Astrocyte (in vitro differentiated cells and primary cell): ENCODE results near the gene HRCT1. TPM values are rescaled to one million over a fixed set of nuclear protein-coding genes. Genes with fewer than 3 reads are reported as not detected.

Source experiments
- DNase-seq: peaks from one replicate; pipeline ENCODE4 v3.0.0-alpha.2; 2010; ENCODE audit warnings: low read depth
- FAIRE-seq: peaks from 2 replicates; lab custom pipeline; 2011; peaks lifted over from hg19 to GRCh38; lab: Jason Lieb, UNC
- H2AFZ ChIP-seq: 2 replicates; pipeline ENCODE4 v1.6.0; 2012; ENCODE audit warnings: low read depth, low read length, inconsistent platforms
- H3K27ac ChIP-seq: 2 replicates; pipeline ENCODE4 v1.5.1; 2011; ENCODE audit warnings: low read depth, low read length, inconsistent platforms
- H3K27me3 ChIP-seq: 2 replicates; pipeline ENCODE4 v1.6.0; 2011; ENCODE audit warnings: low read length, inconsistent platforms; ENCODE audit not compliant: insufficient read depth
- H3K36me3 ChIP-seq: 2 replicates; pipeline ENCODE4 v1.5.1; 2011; ENCODE audit warnings: low read length, inconsistent platforms; ENCODE audit not compliant: insufficient read depth
- H3K4me1 ChIP-seq: 2 replicates; pipeline ENCODE4 v1.5.1; 2011; ENCODE audit warnings: low read length, inconsistent platforms; ENCODE audit not compliant: insufficient read depth
- H3K4me2 ChIP-seq: 2 replicates; pipeline ENCODE4 v1.6.0; 2012; ENCODE audit warnings: low read length, inconsistent platforms
- H3K4me3 ChIP-seq: 2 replicates; pipeline ENCODE4 v1.5.1; 2011; ENCODE audit warnings: low read depth, mild to moderate bottlenecking, low read length, inconsistent platforms; ENCODE audit not compliant: insufficient read depth
- H3K79me2 ChIP-seq: 2 replicates; pipeline ENCODE4 v1.6.0; 2012; ENCODE audit warnings: mild to moderate bottlenecking, low read length, inconsistent platforms; ENCODE audit not compliant: insufficient read depth
- H3K9ac ChIP-seq: 2 replicates; pipeline ENCODE4 v1.6.0; 2012; ENCODE audit warnings: mild to moderate bottlenecking, low read length, inconsistent platforms
- H3K9me3 ChIP-seq: 2 replicates; pipeline ENCODE4 v1.5.1; 2012; ENCODE audit warnings: low read depth, mild to moderate bottlenecking, low read length, inconsistent platforms; ENCODE audit not compliant: insufficient read depth
- H4K20me1 ChIP-seq: 2 replicates; pipeline ENCODE4 v1.6.0; 2012; ENCODE audit warnings: low read length, inconsistent platforms; ENCODE audit not compliant: insufficient read depth
- H3K27ac Mint-ChIP-seq: one replicate; pipeline ENCODE4 v1.8.0; 2021; ENCODE audit warnings: mild to moderate bottlenecking, mixed read lengths; ENCODE audit not compliant: unreplicated experiment
- H3K27me3 Mint-ChIP-seq: one replicate; pipeline ENCODE4 v1.8.0; 2021; ENCODE audit warnings: low read depth, mixed read lengths; ENCODE audit not compliant: unreplicated experiment
- H3K36me3 Mint-ChIP-seq: one replicate; pipeline ENCODE4 v1.8.0; 2021; ENCODE audit warnings: low read depth, mixed read lengths; ENCODE audit not compliant: unreplicated experiment
- H3K4me1 Mint-ChIP-seq: one replicate; pipeline ENCODE4 v1.8.0; 2021; ENCODE audit warnings: low read depth, mixed read lengths; ENCODE audit not compliant: unreplicated experiment
- H3K4me3 Mint-ChIP-seq: one replicate; pipeline ENCODE4 v1.8.0; 2021; ENCODE audit warnings: mild to moderate bottlenecking, moderate library complexity, mixed read lengths; ENCODE audit not compliant: unreplicated experiment
- H3K9me3 Mint-ChIP-seq: one replicate; pipeline ENCODE4 v1.8.0; 2021; ENCODE audit warnings: mild to moderate bottlenecking, mixed read lengths; ENCODE audit not compliant: unreplicated experiment
- EZH2 ChIP-seq: IDR thresholded peaks from 2 replicates; pipeline ENCODE4 v1.6.1; 2012; ENCODE audit warnings: mild to moderate bottlenecking, low read length, inconsistent platforms; ENCODE audit not compliant: insufficient read depth
- total RNA-seq: library from RNA; stranded (reverse); gene quantifications from 2 replicates; pipeline ENCODE4 v1.2.1, GENCODE V29; 2021
- TF ChIP-seq, protein P1 (sequence below): IDR thresholded peaks from 2 replicates; pipeline ENCODE4 v1.5.1; 2011; ENCODE audit warnings: low read depth, mild to moderate bottlenecking, inconsistent platforms, low read length, moderate library complexity; ENCODE audit not compliant: insufficient read depth

Gene HRCT1
- total RNA-seq, 1 donor from 2014 or later, result 0.39 TPM

DNA sequence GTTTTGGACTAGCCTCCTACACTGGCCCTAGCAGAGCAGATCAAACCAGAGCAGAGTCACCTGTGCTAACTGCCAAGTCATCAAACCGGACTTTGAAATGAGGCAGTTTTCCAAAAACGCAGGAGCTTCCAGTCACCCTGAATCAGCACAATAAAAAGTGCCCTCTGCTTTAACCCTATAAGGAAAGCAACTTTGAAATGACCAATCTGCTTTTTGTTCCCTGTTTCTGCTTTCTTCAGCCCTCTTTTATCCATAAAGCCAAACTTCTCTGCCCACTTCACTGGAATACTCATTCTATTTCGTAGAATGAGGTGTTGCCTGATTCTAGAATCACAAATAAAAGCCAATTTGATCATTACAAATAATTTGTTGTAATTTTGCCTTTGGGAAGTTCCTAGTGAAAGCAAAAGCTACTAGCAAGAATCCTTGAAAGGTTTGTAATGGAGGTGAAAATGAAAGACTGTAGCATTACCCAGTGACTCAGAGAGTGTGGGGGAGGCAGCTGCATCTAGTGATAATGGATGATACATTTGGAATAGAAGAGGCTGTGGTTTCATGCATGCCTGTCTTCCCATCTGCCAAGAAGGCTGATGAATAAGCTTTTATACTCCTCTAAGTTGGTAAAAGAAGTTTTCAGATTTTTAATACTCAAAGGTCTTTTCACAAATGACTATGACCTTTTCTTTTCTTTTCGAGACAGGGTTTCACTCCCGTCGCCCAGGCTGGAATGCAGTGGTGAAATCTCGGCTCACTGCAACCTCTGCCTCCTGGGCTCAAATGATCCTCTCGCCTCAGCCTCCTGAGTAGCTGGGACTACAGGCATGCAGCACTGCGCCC, 18.1 kb downstream of the HRCT1 start:
- Mint-ChIP-seq H3K27me3 (no peaks in the 10 kb centered on the region), H3K4me1 (peaks cover 28% of the 10 kb centered on the region), H3K4me3 (peak overlapping the region; percentile 40), H3K27ac (peak overlapping the region; percentile 95), H3K36me3 (no peaks in the 10 kb centered on the region), H3K9me3 (no peaks in the 10 kb centered on the region)
- Histone ChIP-seq H3K4me3 (peak overlapping the region; percentile 48), H3K36me3 (no peaks in the 10 kb centered on the region), H3K9me3 (no peaks in the 10 kb centered on the region), H3K79me2 (no peaks in the 10 kb centered on the region), H3K4me1 (peaks cover 20% of the 10 kb centered on the region), H3K27me3 (no peaks in the 10 kb centered on the region), H4K20me1 (no peaks in the 10 kb centered on the region), H2AFZ (peak overlapping the region; percentile 30), H3K9ac (peak overlapping the region; percentile 78), H3K4me2 (peak overlapping the region; percentile 86), H3K27ac (peak overlapping the region; percentile 93)
- DNase-seq (peak; percentile 98), FAIRE-seq (peak; percentile 90)
- no peak for TF ChIP-seq EZH2
- TF ChIP-seq, protein P1, sequence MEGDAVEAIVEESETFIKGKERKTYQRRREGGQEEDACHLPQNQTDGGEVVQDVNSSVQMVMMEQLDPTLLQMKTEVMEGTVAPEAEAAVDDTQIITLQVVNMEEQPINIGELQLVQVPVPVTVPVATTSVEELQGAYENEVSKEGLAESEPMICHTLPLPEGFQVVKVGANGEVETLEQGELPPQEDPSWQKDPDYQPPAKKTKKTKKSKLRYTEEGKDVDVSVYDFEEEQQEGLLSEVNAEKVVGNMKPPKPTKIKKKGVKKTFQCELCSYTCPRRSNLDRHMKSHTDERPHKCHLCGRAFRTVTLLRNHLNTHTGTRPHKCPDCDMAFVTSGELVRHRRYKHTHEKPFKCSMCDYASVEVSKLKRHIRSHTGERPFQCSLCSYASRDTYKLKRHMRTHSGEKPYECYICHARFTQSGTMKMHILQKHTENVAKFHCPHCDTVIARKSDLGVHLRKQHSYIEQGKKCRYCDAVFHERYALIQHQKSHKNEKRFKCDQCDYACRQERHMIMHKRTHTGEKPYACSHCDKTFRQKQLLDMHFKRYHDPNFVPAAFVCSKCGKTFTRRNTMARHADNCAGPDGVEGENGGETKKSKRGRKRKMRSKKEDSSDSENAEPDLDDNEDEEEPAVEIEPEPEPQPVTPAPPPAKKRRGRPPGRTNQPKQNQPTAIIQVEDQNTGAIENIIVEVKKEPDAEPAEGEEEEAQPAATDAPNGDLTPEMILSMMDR, result no peak

DNA sequence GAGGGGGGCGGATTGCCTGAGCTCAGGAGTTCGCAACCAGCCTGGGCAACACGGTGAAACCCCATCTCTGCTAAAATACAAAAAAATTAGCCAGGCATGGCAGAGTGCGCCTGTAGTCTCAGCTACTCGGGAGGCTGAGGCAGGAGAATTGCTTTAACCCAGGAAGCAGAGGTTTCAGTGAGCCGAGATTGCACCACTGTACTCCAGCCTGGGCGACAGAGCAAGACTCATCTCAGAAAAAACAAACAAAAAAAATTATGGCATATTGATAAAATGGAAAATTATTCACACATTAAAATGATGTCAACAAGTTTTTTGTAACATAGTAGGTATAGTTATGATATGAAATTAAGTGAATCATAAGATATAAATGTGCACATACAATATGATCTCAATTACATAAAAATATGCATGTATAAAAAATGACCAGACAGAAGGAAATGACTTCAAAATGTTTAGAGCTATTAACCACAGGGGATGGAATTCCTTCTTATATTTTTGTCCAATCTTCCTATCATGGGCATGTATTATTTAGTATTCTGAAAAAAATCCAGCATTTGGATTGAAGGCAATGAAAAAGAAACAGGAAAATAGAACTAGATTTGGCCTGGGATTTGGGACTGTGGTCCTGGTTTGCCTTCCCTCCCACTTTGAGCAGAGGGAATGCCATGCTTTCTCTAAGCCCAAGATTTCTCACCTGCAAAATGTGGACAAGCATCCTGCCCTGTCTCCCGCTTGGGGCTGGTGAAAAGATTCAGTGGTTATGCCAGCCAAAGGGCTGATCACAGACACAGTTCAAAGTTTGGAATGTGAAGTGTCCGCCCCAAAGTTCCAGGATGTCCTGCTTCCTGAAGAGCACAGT, 22.8 kb downstream of the HRCT1 start:
- Mint-ChIP-seq H3K4me3 (no peak overlapping the region), H3K4me1 (peaks cover 26% of the 10 kb centered on the region), H3K27ac (no peak overlapping the region), H3K9me3 (no peaks in the 10 kb centered on the region), H3K27me3 (no peaks in the 10 kb centered on the region), H3K36me3 (no peaks in the 10 kb centered on the region)
- H3K27me3 ChIP-seq, result no peaks in the 10 kb centered on the region
- no peak overlapping the region for H3K4me2 ChIP-seq
- no peaks in the 10 kb centered on the region for H3K79me2 ChIP-seq
- H3K9me3 ChIP-seq, result no peaks in the 10 kb centered on the region
- TF ChIP-seq EZH2, result no peak
- TF ChIP-seq, protein P1, result no peak
- no peak overlapping the region for H3K9ac ChIP-seq
- DNase-seq, result no peak
- no peaks in the 10 kb centered on the region for H4K20me1 ChIP-seq
- H3K4me1 ChIP-seq, result peaks cover 18% of the 10 kb centered on the region
- H3K4me3 ChIP-seq, result no peak overlapping the region
- H3K27ac ChIP-seq, result no peak overlapping the region
- FAIRE-seq, result peak; percentile 47
- H3K36me3 ChIP-seq, result no peaks in the 10 kb centered on the region
- H2AFZ ChIP-seq, result no peak overlapping the region
